COLO668 (cell line): Measurements from ENCODE around the gene ZNF766.
"Not testable (repeated sequence)": the region's sequence is repeated elsewhere in the genome, so short reads cannot be mapped to it uniquely, and the experiment has no call there.

Source experiments
- DNase-seq: peaks from one replicate; lab custom pipeline; 2025; ENCODE audit not compliant: unreplicated experiment; lab: John Stamatoyannopoulos, UW

Gene ZNF766

DNA sequence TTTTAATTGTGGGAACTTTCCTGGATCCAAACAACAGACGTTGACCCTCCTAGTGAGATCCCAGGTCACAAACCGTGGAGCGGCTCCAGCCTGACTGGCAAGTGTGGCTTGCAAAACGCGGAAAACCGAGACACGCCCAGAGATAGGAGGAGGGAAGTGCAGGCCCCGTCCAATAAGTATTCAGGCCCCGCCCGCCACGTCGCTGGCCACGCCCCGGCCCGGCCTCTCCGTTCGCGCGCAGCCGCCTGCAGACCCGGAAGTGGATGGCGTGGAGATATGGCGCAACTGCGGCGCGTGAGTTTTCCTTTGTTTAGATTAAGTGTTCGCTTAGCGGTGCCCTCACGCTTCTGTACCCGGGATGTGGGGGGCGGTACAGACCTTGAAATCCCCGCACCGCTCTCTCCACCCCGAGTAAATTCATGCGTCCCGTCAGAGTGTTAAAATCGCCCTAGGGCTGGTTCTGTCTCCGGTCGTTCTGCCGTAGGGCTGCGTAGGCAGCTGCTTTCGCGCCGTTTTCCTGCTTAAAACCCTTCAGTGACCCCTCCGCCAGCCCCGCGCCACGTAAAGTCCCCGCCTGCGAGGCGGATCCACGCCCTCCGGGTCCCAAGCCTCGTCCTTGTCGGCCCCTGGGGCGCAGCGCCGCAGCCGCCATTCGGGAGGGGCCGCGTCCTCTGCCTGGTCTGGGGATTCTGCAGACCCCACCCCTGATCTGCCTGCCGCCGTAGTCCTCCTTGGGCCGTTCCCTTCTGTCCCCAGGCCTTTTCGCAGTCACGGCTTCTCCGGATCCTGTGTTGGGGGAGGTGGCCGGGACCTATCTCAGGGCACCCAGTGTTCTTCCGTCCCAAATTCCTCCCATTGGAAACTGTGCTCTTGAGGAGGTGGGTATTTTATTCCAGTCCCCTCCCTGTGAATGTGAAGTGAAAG, at the start of gene ZNF766:
Gene ZNF766 (plus strand): TSS at position 250 of the 924 bp plus-strand sequence. CDS start 27 bp downstream, at position 277.
- DNase-seq = peak; percentile 95

DNA sequence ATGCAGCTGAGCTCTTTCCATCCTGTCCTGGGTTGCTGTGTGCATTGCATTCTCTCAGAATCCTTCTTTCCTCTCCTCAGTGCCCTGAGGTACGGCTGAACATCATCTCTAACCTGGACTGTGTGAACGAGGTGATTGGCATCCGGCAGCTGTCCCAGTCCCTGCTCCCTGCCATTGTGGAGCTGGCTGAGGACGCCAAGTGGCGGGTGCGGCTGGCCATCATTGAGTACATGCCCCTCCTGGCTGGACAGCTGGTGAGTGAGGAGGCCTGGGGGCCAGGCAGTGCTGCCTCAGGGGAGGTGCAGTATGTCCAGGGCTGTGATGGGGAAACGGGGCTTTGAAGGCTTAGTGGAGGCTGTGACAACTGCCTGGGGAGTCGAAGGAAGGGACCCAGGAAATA, 49.8 kb upstream of the ZNF766 start:
- no peak for DNase-seq

DNA sequence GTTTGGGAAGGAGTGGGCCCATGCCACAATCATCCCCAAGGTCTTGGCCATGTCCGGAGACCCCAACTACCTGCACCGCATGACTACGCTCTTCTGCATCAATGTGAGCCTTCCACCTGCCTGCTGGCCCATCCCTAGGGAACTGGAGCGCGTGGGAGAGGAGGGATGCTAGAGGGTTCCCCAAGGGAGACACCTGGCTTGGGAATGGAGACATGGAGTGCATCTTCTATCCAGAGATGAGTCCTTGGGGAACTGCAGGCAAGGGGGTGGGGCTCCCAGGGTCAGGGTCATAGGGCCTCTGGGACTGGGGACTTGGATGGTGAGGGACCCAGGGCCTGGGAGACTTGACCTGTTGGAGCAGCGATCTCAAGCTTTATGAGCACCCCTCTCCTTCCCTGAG, 48.4 kb upstream of the ZNF766 start:
- DNase-seq = no peak

DNA sequence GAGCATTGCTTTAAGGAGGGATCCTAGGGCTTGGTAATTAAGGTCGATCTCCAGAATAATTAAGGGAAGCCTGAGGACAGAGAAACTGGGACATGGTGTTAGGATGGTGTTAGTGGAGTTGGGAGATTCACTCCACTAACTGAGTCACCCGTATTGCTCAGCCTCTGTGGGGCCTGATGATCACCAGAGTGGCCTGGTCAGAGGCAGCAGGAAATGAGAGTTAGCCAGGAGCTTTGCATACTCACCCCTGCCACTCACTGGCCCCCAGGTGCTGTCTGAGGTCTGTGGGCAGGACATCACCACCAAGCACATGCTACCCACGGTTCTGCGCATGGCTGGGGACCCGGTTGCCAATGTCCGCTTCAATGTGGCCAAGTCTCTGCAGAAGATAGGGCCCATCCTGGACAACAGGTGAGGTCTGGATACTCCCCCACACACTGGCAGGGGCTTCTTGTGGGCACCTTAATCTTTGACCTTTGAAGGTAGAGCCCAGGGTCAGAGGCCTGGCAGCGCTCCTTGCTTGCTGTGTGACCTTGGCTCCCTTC, 47.5 kb upstream of the ZNF766 start:
- DNase-seq = no peak

DNA sequence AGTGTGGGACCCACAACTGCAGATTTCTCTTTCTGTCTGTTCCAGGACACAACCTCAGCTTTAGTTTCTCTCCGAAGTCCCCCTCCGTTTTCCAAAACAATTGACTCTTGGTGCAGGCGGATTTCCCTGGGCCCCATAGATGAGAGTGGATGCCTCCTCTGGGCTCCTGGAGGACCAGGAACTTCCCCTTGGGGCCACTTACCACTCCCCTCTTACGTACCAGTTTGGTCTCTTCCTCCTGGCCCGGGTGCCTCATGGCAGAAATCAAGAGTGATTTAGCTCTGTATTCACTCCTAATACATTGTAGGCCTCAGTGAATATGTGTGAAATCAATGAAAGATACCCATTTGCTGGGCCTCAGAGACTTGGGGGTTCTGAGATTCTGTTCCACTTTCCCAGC, 45.2 kb upstream of the ZNF766 start:
- DNase-seq = no peak

DNA sequence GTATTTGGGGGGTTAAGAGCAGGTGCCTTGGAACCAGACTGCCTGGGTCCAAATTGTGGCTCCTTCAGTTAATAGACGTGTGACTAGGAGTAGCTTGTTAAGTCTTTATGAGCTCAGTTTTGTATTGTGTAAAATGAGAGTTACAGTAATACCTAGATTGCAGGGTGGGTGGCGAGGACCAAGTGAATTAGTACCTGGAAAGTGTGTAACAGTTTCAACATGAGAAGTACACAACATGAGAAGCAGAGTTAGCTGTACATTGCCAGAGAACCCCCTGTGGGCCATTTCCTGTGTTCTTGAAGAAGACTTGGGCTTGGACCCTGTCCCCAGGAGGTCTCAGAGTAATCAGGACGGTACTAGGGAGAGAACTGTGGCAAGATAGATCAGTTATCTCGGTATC, 42.7 kb upstream of the ZNF766 start:
- no peak for DNase-seq

DNA sequence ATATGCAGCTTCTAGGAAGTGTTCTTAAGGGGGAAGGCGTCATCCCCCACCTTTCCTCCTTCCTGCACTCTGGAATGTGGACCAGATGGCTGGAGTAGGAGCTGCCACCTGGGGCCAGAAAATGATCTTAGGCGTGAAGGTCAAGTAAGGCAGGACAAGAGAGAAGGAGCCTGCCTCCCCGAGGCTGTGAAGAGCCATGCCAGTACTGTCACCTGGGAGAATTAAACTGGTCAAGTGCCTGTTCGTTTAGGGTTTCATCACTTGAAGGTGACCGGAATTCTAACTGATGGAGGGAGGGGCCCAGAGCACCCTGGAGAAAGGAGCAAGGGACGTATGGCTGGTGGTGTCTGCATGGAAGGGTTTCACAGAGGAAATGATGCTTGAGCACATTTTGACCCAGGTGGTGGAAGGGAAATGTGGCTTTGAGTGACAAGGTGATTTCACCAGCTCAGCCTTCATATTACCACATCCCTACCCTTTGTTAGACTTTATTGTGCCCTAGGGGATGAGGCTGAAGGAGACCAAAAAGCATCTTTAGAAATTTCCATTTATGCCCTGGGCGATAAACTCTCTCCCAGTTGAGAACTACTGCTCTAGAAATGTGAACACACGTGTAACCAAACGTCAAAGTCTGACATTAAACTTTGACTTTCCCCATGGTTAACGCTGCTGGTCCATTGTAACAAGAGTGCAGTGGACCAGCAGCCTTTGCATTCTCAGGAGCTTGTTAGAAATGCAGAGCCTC, 42.0 kb upstream of the ZNF766 start:
- DNase-seq = no peak

DNA sequence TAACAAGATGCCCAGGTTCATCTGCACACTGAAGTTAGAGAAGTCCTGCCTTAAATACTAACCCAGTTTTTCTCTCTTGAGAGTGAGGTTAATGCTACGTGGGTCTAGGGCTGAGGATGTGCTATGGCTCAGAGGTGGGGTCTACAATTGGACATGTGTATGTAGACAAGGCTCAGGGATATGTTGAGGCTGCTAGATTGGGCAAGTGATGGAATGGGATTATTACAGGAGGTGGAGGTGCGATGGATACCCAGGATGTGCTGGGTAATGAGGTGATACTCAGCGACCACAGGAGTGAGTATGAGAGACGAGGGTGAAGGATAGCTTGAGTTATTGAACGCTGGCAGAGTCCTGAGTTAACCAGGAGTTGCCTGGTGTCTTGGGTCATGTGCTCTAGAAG, 41.4 kb upstream of the ZNF766 start:
- DNase-seq = no peak

DNA sequence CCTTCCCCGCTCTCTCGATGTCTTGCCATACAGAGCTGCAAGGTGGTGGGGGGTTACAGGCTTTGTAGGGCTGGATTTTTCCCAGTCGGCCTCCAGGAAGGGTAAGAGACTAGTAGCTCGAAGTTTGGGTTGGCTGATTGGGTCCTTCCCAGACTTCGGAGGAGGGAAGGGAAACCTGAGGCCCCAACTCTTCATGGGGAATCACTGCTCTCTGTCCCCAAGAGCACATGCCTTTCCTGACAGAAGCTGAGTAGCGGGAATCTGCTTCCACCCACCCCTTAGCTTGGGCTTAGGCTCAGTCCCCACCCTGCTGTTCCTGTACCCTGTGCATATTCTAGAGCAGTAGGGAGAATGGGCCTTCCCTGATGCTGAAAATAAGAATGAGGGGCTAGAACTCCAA, 39.9 kb upstream of the ZNF766 start:
- DNase-seq = no peak

DNA sequence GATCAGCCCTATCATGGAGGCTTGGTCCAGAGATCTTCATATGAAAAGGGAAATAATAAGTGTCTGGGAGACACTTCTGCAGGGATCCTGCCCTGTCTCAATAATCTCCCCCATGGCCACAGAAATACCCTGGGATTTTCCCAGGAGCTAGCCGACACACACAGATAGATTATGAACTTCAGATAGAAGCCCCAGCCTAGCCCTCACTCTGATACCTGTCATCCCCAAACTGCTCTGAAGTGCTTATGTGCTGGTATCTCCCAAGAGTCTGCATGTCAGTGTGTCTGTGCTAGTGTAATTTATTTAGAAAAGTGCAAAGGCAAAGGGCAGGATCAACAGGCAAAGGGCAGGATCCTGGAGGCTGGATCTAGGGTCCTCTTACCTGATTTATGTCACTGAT, 38.7 kb upstream of the ZNF766 start:
- no peak for DNase-seq

DNA sequence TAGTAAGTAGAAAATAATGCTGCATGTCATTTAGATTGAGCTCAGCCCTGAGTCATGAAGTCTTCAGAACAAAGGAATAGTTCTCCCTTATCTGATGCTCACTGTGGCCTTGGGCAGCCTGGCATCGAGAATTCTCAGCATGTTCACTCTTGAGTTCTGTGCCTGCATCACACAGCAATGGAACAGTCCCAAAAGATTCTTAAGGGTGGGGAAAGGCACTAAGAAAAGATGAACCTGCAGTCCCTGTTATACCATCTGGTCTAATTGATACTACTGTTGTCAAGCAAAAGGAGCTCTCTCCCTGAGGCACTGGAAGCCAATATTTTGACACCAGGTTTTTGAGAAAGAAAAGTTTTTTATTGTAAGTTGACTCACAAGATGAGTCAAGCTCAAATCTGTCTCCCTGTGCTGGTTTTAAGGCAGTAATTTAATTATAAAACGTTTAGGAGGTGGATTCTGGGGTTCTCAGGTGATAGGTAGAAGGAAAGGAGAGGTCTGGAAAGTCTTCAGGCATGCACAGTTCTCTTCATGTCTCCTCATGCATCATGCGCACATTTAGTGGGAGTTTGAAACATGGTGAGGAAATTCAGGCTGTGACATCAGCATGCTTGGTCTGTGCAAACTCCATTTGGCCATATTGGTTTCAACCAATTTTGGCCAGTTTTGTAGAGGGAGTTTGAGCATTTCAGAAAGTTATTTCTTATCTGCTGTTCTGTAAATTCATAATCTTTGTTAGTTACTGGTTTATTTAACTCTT, 38.1 kb upstream of the ZNF766 start:
- DNase-seq = no peak

DNA sequence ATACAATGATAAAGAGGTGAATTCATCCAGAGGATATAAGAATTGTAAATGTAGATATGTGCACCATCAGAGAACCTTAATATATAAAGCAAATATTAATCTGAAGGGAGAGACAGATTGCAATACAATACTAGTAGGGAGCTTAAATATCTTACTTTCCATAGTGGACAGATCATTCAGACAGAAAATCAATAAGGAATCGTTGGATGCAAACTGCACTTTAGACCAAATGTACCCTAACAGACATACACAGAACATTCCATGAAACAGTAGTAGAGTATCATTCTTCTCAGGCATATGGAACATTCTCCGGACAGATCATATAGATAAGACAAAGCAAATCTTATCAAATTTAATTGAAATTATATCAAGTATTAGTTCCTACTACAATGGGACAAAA, 35.0 kb upstream of the ZNF766 start:
- no peak for DNase-seq

DNA sequence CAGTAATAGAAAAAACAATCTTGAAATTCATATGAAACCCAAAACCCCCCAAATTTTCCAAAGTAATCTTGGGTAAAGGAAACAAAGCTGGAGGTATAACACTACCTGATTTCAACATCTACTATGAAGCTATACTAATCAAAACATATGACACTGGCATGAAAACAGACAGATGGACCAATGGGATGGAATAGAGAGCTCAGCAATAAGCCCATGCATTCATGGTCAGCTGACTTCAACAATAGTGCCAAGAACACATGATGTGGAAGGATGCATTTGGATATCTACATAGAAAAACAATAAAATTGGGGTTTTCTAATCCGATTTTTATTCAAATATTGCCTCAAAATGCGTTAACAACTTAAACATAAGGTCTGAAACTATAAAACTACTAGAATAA, 32.2 kb upstream of the ZNF766 start:
- DNase-seq = no peak

DNA sequence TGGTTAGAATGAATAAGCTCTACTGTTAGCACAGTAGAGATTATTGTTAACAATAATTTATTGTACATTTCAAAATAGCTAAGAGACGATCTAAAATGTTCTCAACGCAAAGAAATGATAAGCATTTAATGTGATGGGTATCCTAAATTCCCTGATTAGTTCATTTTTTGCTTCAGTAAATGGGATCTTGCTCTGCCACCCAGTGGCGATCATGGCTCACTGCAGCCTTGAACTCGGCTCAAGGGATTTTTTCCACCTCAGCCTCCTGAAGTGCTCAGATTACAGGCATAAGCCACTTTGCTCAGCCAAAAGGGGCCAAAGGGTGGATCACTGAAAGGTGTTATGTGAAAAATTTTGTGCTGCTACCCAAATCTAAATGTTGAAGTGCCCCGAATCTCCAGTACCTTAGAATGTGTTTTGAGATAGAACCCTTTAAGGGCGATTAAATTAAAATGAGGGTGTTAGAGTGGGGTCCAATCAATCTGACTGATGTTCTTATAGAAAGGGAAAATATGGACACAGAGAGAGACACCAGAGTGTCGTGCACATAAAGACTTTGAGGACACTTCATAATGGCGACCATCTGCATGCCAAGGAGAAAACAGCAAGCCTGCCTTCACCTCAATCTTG, 31.5 kb upstream of the ZNF766 start:
- DNase-seq = peak; percentile 47

DNA sequence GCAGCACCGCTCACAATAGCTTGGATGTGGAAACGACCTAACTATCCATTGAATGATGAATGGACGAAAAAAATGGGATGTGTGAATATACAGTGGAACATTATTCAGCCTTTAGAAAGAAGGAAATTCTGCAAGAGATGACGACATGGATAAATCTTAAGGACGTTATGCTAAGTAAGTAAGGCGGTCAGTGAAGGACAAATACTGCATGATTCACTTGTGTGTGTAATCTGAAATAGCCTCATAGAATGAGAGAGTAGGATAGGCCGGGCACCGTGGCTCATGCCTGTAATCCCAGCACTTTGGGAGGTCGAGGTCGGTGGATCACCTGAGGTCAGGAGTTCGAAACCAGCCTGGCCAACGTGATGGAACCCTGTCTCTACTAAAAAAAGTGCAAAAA, 25.4 kb upstream of the ZNF766 start:
- no peak for DNase-seq

DNA sequence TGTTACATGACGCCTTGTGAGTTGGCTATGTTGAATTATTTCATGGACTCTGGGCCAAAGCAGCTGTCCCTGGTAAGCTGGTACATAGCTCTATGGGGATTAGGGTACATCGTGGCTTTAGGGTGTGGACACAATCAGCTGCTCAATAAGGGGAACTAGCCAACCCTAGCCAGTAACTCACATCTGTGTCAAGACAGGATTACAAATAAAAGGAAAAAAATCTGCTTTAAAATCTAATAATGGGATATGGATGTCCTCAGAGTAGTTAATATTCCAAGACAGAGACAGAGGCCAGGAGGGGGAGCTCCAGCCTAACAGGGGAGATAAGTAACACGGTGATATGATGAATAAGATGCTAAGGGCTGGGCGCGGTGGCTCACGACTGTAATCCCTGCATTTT, 21.1 kb upstream of the ZNF766 start:
- peak; percentile 49 for DNase-seq

DNA sequence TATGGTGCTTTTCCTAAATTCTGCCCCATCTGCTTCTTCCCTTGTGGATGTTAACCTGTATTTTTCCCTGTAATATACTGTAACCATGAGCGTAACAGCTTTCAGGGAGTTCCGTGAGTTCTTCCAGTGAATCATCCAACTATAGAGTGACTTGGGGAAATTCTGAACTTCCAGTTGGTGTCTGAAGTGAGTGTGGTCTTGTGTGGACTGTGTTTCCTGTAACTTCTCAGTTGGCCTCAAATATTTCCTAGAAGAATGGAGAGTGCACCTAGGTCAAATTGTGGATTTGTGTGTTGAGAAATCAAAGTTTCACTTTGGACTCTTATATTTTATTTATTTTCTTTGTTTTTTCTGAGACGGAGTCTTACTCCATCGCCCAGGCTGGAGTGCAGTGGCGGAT, 11.0 kb upstream of the ZNF766 start:
- DNase-seq = no peak

DNA sequence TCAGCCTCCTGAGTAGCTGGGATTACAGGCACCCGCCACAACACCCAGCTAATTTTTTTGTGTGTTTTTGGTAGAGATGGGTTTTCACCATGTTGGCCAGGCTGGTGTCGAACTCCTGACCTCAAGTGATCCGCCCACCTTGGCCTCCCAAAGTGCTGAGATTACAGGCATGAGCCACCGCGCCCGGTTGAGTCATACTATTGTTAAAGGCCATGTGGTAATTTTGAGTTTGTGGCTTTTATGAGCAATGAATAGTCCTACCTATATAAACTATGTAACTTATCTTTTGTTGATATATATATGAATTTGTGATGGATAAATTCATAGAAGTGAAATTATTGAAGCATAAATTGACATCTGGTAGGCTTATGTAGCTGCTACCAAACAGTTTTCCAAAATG, 3.8 kb upstream of the ZNF766 start:
- not testable (repeated sequence) for DNase-seq

DNA sequence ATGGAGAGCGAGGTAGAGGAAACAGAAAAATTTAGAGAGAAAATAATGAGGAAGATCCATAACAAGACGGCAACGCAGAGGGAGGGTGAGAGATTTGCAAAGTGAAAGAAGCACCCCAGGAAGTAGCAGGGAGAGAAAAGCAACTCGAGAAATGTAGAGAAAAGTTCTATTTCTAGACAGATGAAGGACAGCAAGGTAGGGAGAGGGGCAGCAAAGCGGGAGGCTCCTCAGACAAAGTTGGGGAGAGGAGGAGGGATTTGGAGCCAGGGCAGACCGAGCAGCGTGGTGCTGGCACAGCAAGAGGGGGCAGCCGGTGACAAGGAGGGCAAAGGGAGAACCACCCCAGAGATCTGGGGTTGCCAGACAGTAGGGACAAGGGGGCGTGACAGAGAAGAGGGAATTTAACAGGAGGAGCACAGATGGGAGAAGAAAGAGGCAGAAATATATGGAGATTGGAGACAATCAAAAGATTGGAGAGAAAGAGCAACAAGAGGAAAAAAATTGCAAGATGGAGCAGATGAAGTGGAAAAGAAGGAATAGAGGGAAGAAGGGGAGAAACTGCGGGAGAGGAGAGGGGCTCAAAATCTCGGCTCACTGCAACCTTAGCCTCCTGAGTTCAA, 989 bp downstream of the ZNF766 start:
- DNase-seq = peak; percentile 17

DNA sequence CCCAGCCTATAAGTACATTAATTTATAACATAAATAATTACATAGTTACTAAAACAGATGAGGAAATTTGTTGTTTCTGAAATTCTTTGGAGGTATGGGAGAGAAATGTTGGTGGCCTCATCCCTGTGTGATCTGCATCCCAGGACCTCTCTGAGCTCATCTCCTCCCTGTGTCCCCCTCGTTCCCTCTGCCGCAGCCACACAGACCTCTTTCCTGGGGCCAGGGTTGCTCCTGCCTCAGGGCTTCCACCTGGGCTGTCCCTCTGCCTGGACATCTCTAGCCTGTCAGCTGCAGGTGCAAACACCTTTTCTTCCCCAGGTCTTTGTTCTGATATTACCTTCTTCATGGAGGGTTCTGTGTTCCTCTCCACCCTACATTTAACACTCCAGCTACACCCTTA, 3.9 kb downstream of the ZNF766 start:
- no peak for DNase-seq
